Right renal cortex interstitium (tissue), 3 donors: ENCODE data around the gene FCMR. TPM values are rescaled to one million over a fixed set of nuclear protein-coding genes. Genes with fewer than 3 reads are reported as not detected.

Experiments
- polyA plus RNA-seq, 3 donors: library from polyadenylated mRNA; unstranded; fragments of 120-200 nt; gene quantifications; one replicate each; pipeline ENCODE4 v1.2.1, GENCODE V29; 2013; ENCODE audit not compliant: insufficient read length in 3 of 3

Gene FCMR
- polyA plus RNA-seq, 3 donors, result 1.9 to 2.4 (median 2.0) TPM

Other genes starting within 250 kb of the FCMR start
- gene MAPKAPK2, start 237.0 kb downstream of the FCMR start, polyA plus RNA-seq, result 10 to 100 TPM; 66.5 to 80.4 (median 79.6) TPM
- under 1 TPM; 0.54 to 0.96 (median 0.89) TPM for gene IL19, start 151.2 kb downstream of the FCMR start, polyA plus RNA-seq
- gene IL10, start 149.4 kb downstream of the FCMR start, polyA plus RNA-seq, result under 1 TPM; 0.19 to 0.33 (median 0.27) TPM
- gene IL20, start 56.3 kb downstream of the FCMR start, polyA plus RNA-seq, result not detected
- gene IL24, start 24.5 kb downstream of the FCMR start, polyA plus RNA-seq, result under 1 TPM; 0.18 to 0.35 (median 0.35) TPM
- 1 to 10 TPM in 2 of 3 donors, under 1 TPM in 1; 0.94 to 2.4 (median 1.2) TPM for gene PIGR, start 24.5 kb upstream of the FCMR start, polyA plus RNA-seq
- gene FCAMR, start 48.5 kb upstream of the FCMR start, polyA plus RNA-seq, result 10 to 100 TPM in 1 of 3 donors, 1 to 10 TPM in 2; 5.9 to 12.5 (median 9.8) TPM
- 10 to 100 TPM; 18.0 to 22.3 (median 20.2) TPM for gene C1orf116, start 110.8 kb upstream of the FCMR start, polyA plus RNA-seq
- 10 to 100 TPM; 15.1 to 16.2 (median 16.1) TPM for gene YOD1, start 129.3 kb upstream of the FCMR start, polyA plus RNA-seq
- gene PFKFB2, start 131.3 kb upstream of the FCMR start, polyA plus RNA-seq, result 10 to 100 TPM; 15.1 to 17.0 (median 15.4) TPM
- under 1 TPM; 0.10 to 0.35 (median 0.21) TPM for gene C4BPB, start 166.9 kb upstream of the FCMR start, polyA plus RNA-seq
- gene C4BPA, start 182.3 kb upstream of the FCMR start, polyA plus RNA-seq, result under 1 TPM; 0.24 to 0.47 (median 0.40) TPM